Lung (tissue), 12 donors: ENCODE measurements around the gene APEX1. TPM values are rescaled to one million over a fixed set of nuclear protein-coding genes. Genes with fewer than 3 reads are reported as not detected.

Experiments
- ATAC-seq: fragments of 200-7000 bp; cut with Tn5 transposase; one replicate; pipeline ENCODE4 v1.9.1; 2020; ENCODE audit warnings: moderate number of reproducible peaks; ENCODE audit not compliant: insufficient read depth, low FRiP score
- DNase-seq, 3 donors: peaks; one replicate each; pipeline ENCODE4 v3.0.0-alpha.2; 2013 to 2017
- H3K27ac ChIP-seq, 2 donors: one replicate each; pipeline ENCODE4 v1.5.1; 2013; ENCODE audit warnings: mild to moderate bottlenecking in 2 of 2, moderate library complexity in 2 of 2, control low read depth in 1 of 2, inconsistent platforms in 1 of 2, low read depth in 1 of 2, low read length in 1 of 2
- H3K27me3 ChIP-seq, 3 donors: one replicate each; pipeline ENCODE4 v1.5.1; 2013; ENCODE audit warnings: low read length in 2 of 3; ENCODE audit not compliant: control insufficient read depth in 3 of 3, insufficient read depth in 3 of 3
- H3K36me3 ChIP-seq, 4 donors: one replicate each; pipeline ENCODE4 v1.5.1; 2013; ENCODE audit warnings: low read length in 4 of 4, mild to moderate bottlenecking in 1 of 4, moderate library complexity in 1 of 4; ENCODE audit not compliant: control insufficient read depth in 4 of 4, insufficient read depth in 4 of 4
- H3K4me1 ChIP-seq, 5 donors: one replicate each; pipeline ENCODE4 v1.5.1; 2013; ENCODE audit warnings: low read length in 5 of 5, mild to moderate bottlenecking in 2 of 5, moderate library complexity in 1 of 5; ENCODE audit not compliant: control insufficient read depth in 5 of 5, insufficient read depth in 5 of 5
- H3K4me3 ChIP-seq: one replicate; pipeline ENCODE4 v1.5.1; 2013; ENCODE audit warnings: mild to moderate bottlenecking, control low read depth, moderate library complexity
- H3K9ac ChIP-seq, 2 donors: one replicate each; pipeline ENCODE4 v1.5.1; 2013; ENCODE audit warnings: low read length in 2 of 2, control low read depth in 1 of 2; ENCODE audit not compliant: insufficient read depth in 1 of 2
- H3K9me3 ChIP-seq, 4 donors: one replicate each; pipeline ENCODE4 v1.5.1; 2013; ENCODE audit warnings: low read length in 3 of 4, mild to moderate bottlenecking in 1 of 4, moderate library complexity in 1 of 4; ENCODE audit not compliant: control insufficient read depth in 4 of 4, insufficient read depth in 3 of 4
- CTCF ChIP-seq: IDR thresholded peaks from 2 replicates; pipeline ENCODE4 v1.5.1; 2012; ENCODE audit warnings: mild to moderate bottlenecking; ENCODE audit errors: control extremely low read depth, extremely low read depth
- WGBS, 2 donors: extraction: QIAGEN DNeasy Blood & Tissue Kit; methylation state at CpG; one replicate each; pipeline ENCODE4 v1.1.7; 2013; 5-methylcytosine and 5-hydroxymethylcytosine counted together
- polyA plus RNA-seq, 2 donors: library from polyadenylated mRNA; stranded (reverse); fragments of 200-250 nt; gene quantifications; one replicate each; pipeline ENCODE4 v1.2.1, GENCODE V29; 2013
- total RNA-seq, 2 donors: library from RNA; depleted of rRNA in 1 of 2; stranded (reverse); fragments of >200 nt in 1 of 2; gene quantifications; one replicate each; pipeline ENCODE4 v1.2.1, GENCODE V29; 2014 to 2021
- donor health status: control.
- donor health status: control.
- donor health status: Bipolar disorder and iron deficiency.
- donor health status: healthy.
- donor health status: DM: yes; HTN: yes; CAD: no.

APEX1 gene
- total and polyA plus RNA-seq, 4 donors, result 66.2 to 159 (median 120) TPM

GRCh38 chr14:20468764-20469241 lies 13.8 kb downstream of the APEX1 start:
- Histone ChIP-seq H3K9me3 (no peaks in the 10 kb centered on the region), H3K4me3 (no peak overlapping the region), H3K9ac (peak overlapping the region in 1 of 2 donors; percentile 72), H3K27me3 (peaks cover 0 to 9% (median 7%) of the 10 kb centered on the region in 3 donors), H3K4me1 (peaks cover 1 to 15% (median 9%) of the 10 kb centered on the region in 5 donors), H3K36me3 (peaks cover 0 to 5% (median 1%) of the 10 kb centered on the region in 4 donors), H3K27ac (peak overlapping the region; percentile 94 to 95)
- TF ChIP-seq CTCF, result no peak
- 30 to 35% methylated on average over 16 of the region's 16 CpGs for WGBS, 2 donors
- DNase-seq (peak in 1 of 3 donors; percentile 27), ATAC-seq (no peak)

GRCh38 chr14:20469242-20469889 lies 14.3 kb downstream of the APEX1 start, which contains the start of gene PNP:
TSS of gene PNP (plus strand) at chr14:20469406. CDS start at chr14:20469525, 119 bp downstream.
- peak; percentile 95 for ATAC-seq

GRCh38 chr14:20469890-20470602 lies 15.0 kb downstream of the APEX1 start:
- peak overlapping the region; percentile 94 to 95 for H3K27ac ChIP-seq
- 1% methylated on average over 12 of the region's 12 CpGs for WGBS, 2 donors
- H3K9ac ChIP-seq, result peak overlapping the region; percentile 72 to 88
- peak in 2 of 3 donors; percentile 18 to 50 for DNase-seq
- TF ChIP-seq CTCF, result no peak
- peaks cover 0 to 9% (median 7%) of the 10 kb centered on the region in 3 donors for H3K27me3 ChIP-seq
- peaks cover 0 to 2% (median 0%) of the 10 kb centered on the region in 4 donors for H3K9me3 ChIP-seq
- peak; percentile 72 for ATAC-seq
- H3K4me1 ChIP-seq, result peaks cover 1 to 15% (median 9%) of the 10 kb centered on the region in 5 donors
- H3K36me3 ChIP-seq, result peaks cover 0 to 16% (median 4%) of the 10 kb centered on the region in 4 donors
- peak overlapping the region; percentile 82 for H3K4me3 ChIP-seq

More at GRCh38 chr14:20469242-20469889, 14.3 kb downstream of the APEX1 start, which contains the start of gene PNP:
- peak; percentile 80 to 86 (median 83) for DNase-seq
- peak within 1 kb of the TSS; percentile 94 to 95 for H3K27ac ChIP-seq
- TF ChIP-seq CTCF, result no peak
- H3K9me3 ChIP-seq, result no peaks in the 10 kb centered on the region
- peaks cover 0 to 9% (median 2%) of the 10 kb centered on the region in 4 donors for H3K36me3 ChIP-seq
- peaks cover 1 to 15% (median 9%) of the 10 kb centered on the region in 5 donors for H3K4me1 ChIP-seq
- peak within 1 kb of the TSS; percentile 82 for H3K4me3 ChIP-seq
- 0 to 1% methylated on average over 40 of the region's 40 CpGs for WGBS, 2 donors
- H3K27me3 ChIP-seq, result peaks cover 0 to 9% (median 7%) of the 10 kb centered on the region in 3 donors
- H3K9ac ChIP-seq, result peak within 1 kb of the TSS; percentile 72 to 88
